LHCN-M2 (cell line): ENCODE data around the gene MAN1B1. TPM values are rescaled to one million over a fixed set of nuclear protein-coding genes. Genes with fewer than 3 reads are reported as not detected.
A peak's percentile ranks its signal among the peaks of the same experiment; 100 is the strongest.

Source experiments
- DNase-seq: peaks from one replicate; pipeline ENCODE4 v3.0.0-alpha.2; 2012; ENCODE audit warnings: low read depth
- total RNA-seq: library from RNA; depleted of rRNA; stranded (reverse); fragments of >200 nt; gene quantifications from 2 replicates; pipeline ENCODE4 v1.2.3, GENCODE V29; 2014

Gene MAN1B1
- total RNA-seq, 1 experiment from 2014 or later, result 78.4 TPM

- DNase-seq, result no peak
Observed at GRCh38 chr9:137084526-137084925, 2.3 kb upstream of the MAN1B1 start.

GRCh38 chr9:137085920-137086530 is 760 bp upstream of the MAN1B1 start:
- peak; percentile 26 for DNase-seq

- DNase-seq, result no peak
Observed at GRCh38 chr9:137087409-137087925, 682 bp downstream of the MAN1B1 start.

GRCh38 chr9:137088121-137088520 is 1.3 kb downstream of the MAN1B1 start:
- DNase-seq, result no peak

GRCh38 chr9:137089232-137089947 is 2.6 kb downstream of the MAN1B1 start:
- no peak for DNase-seq

DNA sequence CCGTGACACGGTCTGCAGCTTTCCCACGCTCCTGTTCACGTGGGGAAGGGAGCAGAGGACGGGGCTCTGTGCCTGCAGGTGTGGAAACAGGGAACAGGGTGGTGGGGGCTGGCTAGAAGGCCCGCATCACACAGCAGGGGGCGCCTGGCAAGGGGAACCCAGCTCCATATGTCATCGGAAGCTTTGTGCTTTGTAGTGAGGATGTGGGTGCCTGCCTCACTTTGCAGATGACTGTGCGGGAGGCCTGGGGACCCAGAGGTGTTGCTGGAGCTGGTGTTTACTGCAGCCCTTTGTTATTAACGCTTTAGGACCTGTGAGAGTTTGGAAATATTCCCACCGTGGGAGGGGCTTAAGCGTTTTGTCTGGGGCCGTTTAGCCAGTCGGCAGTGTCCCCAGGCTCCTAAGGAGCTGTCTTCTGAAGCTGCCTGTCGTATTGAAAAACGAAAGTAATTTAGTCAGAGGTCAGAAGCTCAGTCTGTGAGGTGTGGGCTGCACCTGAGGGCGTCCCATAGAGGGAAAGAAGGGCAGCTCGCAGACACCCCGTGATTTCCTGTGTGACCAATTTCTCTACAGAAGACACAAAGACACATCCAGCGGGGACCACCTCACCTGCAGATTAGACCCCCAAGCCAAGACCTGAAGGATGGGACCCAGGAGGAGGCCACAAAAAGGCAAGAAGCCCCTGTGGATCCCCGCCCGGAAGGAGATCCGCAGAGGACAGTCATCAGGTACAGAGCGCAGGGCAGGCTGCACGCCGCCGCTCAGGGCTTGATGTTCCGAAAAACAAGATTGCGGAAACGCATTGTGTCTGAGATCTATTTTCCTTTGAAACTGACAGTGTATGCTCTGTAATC is 9.1 kb downstream of the MAN1B1 start:
- no peak for DNase-seq

GRCh38 chr9:137096785-137097546 is 10.2 kb downstream of the MAN1B1 start:
- no peak for DNase-seq

DNA sequence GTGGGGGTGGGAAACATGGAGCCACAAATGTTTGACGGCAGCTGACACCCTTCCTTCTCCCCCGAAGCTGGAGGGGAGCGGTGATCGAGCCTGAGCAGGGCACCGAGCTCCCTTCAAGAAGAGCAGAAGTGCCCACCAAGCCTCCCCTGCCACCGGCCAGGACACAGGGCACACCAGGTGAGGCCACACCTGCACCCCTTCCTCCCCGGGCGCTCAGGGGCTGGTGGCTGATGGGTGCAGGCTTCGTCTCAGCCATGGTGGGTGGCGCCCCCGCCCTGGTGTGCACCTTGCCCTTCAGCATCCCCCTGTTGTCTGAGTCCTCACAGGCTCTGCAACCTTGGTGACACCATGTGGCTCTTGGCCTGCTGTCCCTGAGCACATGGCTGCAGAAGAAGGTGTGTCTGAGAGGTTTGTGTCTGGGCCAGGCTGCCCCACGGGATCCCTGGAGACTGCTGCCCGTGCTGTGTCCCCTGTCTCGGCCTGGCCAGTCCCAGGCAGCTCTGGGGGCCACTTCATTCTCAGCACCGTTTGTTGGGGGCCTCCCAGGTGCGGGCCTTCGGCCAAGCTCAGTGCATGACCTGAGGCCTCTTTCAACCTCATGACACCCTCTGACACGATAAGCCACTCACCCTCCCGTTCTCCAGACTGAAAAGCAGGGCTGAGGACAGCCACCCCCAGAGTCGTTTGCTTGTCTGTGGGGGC is 11.1 kb downstream of the MAN1B1 start:
- DNase-seq, result no peak

GRCh38 chr9:137099231-137099630 is 12.4 kb downstream of the MAN1B1 start:
- no peak for DNase-seq

DNA sequence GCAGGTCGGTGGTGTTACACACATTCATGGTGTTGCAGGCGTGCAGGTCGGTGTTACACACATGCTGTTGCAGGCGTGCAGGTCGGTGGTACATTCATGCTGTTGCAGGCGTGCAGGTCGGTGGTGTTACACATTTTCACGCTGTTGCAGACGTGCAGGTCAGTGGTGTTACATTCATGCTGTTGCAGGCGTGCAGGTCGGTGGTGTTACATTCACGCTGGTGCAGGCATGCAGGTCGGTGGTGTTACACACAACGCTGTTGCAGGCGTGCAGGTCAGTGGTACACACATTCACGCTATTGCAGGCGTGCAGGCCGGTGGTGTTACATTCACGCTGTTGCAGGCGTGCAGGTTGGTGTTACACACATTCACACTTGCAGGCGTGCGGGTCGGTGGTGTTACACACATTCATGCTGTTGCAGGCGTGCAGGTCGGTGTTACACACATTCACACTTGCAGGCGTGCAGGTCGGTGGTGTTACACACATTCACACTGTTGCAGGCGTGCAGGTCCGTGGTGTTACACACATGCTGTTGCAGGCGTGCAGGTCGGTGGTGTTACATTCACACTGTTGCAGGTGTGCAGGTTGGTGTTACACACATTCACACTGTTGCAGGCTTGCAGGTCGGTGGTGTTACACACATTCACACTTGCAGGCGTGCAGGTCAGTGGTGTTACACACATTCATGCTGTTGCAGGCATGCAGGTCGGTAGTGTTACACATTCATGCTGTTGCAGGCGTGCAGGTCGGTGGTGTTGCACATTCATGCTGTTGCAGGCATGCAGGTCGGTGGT is 16.6 kb downstream of the MAN1B1 start:
- DNase-seq, result no peak

- DNase-seq, result no peak
Observed at GRCh38 chr9:137105814-137106661, 19.3 kb downstream of the MAN1B1 start.

GRCh38 chr9:137106662-137107250 is 20.0 kb downstream of the MAN1B1 start:
- DNase-seq, result no peak

DNA sequence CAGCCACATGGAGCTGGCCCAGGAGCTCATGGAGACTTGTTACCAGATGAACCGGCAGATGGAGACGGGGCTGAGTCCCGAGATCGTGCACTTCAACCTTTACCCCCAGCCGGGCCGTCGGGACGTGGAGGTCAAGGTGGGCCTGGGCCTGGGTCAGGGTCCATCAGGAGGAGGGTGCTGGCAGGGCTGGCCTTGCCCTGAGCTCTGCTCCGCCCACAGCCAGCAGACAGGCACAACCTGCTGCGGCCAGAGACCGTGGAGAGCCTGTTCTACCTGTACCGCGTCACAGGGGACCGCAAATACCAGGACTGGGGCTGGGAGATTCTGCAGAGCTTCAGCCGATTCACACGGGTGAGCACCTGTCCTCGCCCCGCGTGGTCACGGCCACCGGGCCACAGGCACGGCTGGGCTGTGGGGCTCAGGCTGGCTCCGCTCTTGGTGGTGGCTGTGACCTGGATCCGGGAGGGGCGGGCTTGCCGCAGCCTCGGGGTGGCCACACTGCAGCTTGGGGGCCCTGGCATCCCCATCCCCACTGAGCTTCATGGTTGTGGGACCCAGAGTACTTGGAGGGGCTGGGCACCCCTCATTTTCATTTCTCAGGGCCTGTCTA is 20.6 kb downstream of the MAN1B1 start:
- DNase-seq, result no peak

GRCh38 chr9:137107982-137108381 is 21.2 kb downstream of the MAN1B1 start:
- no peak for DNase-seq

DNA sequence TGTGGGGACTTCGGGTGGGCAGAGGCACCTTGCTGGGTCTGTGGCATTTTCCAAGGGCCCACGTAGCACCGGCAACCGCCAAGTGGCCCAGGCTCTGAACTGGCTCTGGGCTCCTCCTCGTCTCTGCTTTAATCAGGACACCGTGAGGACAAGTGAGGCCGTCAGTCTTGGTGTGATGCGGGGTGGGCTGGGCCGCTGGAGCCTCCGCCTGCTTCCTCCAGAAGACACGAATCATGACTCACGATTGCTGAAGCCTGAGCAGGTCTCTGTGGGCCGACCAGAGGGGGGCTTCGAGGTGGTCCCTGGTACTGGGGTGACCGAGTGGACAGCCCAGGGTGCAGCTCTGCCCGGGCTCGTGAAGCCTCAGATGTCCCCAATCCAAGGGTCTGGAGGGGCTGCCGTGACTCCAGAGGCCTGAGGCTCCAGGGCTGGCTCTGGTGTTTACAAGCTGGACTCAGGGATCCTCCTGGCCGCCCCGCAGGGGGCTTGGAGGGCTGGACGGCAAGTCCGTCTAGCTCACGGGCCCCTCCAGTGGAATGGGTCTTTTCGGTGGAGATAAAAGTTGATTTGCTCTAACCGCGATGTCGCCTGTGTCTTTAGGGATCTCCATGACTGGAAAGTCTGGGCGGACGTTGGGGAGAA is 21.9 kb downstream of the MAN1B1 start:
- DNase-seq, result no peak

- no peak for DNase-seq
Observed at GRCh38 chr9:137109250-137110146, 22.7 kb downstream of the MAN1B1 start.
